ENCODE data around the gene DMRTB1.
"Not testable (repeated sequence)": the region's sequence is repeated elsewhere in the genome, so short reads cannot be mapped to it uniquely, and the experiment has no call there.

DMRTB1 gene

DNA sequence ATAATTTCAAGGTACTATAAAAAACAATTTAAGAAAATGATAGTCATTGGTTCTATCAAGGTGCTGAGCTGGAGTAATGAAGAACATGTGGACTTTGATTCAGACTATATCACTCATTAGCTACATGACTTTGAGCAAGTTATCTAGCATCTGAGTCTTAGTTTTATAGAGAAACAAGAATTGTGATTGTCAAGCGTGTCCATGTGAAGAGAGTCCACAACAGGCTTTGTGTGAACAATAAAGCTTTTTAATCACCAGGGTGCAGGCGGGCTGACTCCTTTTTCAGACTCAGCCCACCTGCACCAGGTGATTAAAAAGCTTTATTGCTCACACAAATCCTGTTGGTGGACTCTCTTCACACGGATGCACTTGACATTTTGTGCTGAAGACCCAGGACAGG is 26.6 kb upstream of the DMRTB1 start:
- DNase-seq (ENCODE audit: low read depth) = no peak
- TF ChIP-seq, protein P1, sequence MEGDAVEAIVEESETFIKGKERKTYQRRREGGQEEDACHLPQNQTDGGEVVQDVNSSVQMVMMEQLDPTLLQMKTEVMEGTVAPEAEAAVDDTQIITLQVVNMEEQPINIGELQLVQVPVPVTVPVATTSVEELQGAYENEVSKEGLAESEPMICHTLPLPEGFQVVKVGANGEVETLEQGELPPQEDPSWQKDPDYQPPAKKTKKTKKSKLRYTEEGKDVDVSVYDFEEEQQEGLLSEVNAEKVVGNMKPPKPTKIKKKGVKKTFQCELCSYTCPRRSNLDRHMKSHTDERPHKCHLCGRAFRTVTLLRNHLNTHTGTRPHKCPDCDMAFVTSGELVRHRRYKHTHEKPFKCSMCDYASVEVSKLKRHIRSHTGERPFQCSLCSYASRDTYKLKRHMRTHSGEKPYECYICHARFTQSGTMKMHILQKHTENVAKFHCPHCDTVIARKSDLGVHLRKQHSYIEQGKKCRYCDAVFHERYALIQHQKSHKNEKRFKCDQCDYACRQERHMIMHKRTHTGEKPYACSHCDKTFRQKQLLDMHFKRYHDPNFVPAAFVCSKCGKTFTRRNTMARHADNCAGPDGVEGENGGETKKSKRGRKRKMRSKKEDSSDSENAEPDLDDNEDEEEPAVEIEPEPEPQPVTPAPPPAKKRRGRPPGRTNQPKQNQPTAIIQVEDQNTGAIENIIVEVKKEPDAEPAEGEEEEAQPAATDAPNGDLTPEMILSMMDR (IDR thresholded peaks at IDR 0.05; ENCODE audit: control insufficient read depth, insufficient read depth, low read depth, low read length, missing control alignments) = no peak
- H3K4me3 ChIP-seq (ENCODE audit: control insufficient read depth, low read depth, low read length) = no peak overlapping the region

DNA sequence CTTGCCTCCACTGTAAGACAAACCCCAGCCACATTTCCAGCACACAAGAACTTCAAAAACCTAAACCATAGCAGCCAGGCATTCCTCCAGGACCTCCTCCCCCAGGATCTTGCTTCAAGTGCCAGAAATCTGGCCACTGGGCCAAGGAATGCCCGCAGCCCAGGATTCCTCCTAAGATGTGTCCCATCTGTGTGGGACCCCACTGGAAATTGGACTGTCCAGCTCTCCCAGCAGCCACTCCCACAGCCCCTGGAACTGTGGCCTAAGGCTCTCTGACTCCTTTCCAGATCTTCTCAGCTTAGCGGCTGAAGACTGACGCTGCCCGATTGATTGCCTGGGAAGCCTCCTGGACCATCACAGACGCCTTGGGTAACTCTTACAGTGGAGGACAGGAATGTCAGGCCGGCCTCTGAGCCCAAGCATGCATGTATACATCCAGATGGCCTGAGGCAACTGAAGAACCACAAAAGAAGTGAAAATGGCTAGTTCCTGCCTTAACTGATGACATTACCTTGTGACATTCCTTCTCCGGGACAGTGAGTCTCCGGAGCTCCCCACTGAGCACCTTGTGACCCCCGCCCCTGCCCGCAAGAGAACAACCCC is 24.7 kb upstream of the DMRTB1 start:
- DNase-seq (ENCODE audit: low read depth); H3K4me3 ChIP-seq (ENCODE audit: control insufficient read depth, low read depth, low read length): not testable (repeated sequence)

DNA sequence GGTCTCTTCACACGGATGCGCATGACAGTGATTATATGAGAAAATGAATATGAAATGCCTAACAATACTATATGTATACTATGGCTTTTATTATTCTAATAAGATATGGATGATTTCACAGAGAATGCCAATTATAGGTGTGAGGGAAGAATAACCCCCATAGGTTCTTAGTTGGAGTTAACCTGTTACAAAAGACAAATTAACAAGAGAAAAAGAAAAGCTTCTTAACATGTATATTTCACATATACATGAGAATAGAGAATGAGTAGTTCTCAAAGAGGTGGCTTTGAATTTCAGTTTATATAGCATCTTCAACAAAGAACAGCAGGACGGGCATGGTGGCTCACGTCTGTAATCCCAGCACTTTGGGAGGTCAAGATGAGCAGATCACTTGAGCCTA is 24.0 kb upstream of the DMRTB1 start:
- TF ChIP-seq, protein P1 (IDR thresholded peaks at IDR 0.05; ENCODE audit: control insufficient read depth, insufficient read depth, low read depth, low read length, missing control alignments) = no peak
- DNase-seq (ENCODE audit: low read depth) = no peak
- H3K4me3 ChIP-seq (ENCODE audit: control insufficient read depth, low read depth, low read length) = no peak overlapping the region

DNA sequence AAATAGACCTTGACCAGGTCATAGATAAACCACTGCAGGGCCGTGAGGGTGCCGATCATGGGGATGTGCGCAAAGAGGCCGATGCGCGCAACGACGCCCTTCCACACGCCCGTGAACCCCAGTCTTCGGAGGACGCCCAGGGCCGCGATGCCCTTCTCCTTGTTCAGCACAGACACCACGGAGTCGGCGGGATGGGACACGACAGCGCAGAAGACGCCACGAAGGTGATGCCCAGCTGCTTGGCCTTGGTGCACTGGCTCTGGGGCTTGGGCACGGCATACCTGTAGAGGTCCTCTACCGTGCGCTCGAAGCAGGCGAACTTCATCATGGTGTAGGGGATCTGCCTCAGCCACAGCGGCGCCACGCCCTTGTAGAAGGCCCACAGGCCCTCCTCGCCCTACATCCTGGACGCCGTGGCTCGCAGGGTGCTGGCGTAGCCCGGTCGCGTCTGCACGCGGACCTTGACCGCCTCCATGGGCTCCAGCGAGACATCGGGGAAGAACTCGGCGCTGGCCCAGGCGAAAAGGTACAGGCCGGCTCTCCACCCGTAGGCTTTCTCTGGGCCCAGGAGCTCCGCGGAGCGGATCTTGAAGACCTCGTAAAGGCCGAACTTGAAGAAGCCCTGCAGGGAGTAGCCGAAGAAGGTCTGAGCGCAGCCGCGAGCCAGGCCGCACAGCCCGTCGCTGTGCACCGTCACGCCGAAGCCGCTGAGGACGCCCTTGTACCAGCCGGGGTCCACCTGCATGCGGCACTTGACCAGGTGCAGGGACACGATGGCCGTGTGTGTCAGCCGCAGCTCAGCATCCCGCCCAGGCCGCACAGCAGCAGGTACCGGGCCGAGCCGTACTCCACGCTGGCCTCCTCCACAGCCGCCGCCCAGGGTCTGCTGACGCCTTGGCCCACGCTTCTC is 20.5 kb upstream of the DMRTB1 start:
- TF ChIP-seq, protein P1 (IDR thresholded peaks at IDR 0.05; ENCODE audit: control insufficient read depth, insufficient read depth, low read depth, low read length, missing control alignments) = no peak
- DNase-seq (ENCODE audit: low read depth) = no peak
- H3K4me3 ChIP-seq (ENCODE audit: control insufficient read depth, low read depth, low read length) = no peak overlapping the region

- DNase-seq (ENCODE audit: low read depth) = no peak
- H3K4me3 ChIP-seq (ENCODE audit: control insufficient read depth, low read depth, low read length) = no peak overlapping the region
- TF ChIP-seq, protein P1 (IDR thresholded peaks at IDR 0.05; ENCODE audit: control insufficient read depth, insufficient read depth, low read depth, low read length, missing control alignments) = no peak
These were observed 19.6 kb upstream of the DMRTB1 start for GRCh38 chr1:53439337-53440207.

GRCh38 chr1:53440633-53441032 is 18.6 kb upstream of the DMRTB1 start:
- TF ChIP-seq, protein P1 (IDR thresholded peaks at IDR 0.05; ENCODE audit: control insufficient read depth, insufficient read depth, low read depth, low read length, missing control alignments) = no peak
- no peak for DNase-seq (ENCODE audit: low read depth)
- H3K4me3 ChIP-seq (ENCODE audit: control insufficient read depth, low read depth, low read length) = no peak overlapping the region
